GM23338 (cell line): ENCODE data around the gene PSG6. TPM values are rescaled to one million over a fixed set of nuclear protein-coding genes. Genes with fewer than 3 reads are reported as not detected.
"Not testable (repeated sequence)": the region's sequence is repeated elsewhere in the genome, so short reads cannot be mapped to it uniquely, and the experiment has no call there.

Source experiments
- ATAC-seq: fragments of 200-7000 bp; cut with Tn5 transposase; 3 replicates; pipeline ENCODE4 v1.9.1; 2020
- DNase-seq: peaks from one replicate; pipeline ENCODE4 v3.0.0-alpha.2; 2015; ENCODE audit warnings: low spot score
- H2AFZ ChIP-seq: fragments of 200-600 bp; sonication (generic); 2 replicates; pipeline ENCODE4 v1.8.0; 2016; ENCODE audit warnings: antibody characterized with exemption, mild to moderate bottlenecking, moderate library complexity
- H3F3A ChIP-seq: fragments of 200-600 bp; sonication (generic); replicated peaks from 2 replicates; pipeline ENCODE4 v1.8.0; 2017; ENCODE audit warnings: antibody characterized with exemption, mixed run types, low read depth
- H3K27ac ChIP-seq: fragments of 200-600 bp; sonication (generic); 2 replicates; pipeline ENCODE4 v1.6.1; 2016; ENCODE audit warnings: low read depth
- H3K27me3 ChIP-seq: fragments of 200-600 bp; sonication (generic); 2 replicates; pipeline ENCODE4 v1.8.0; 2016; ENCODE audit warnings: mild to moderate bottlenecking, mixed run types, moderate library complexity; ENCODE audit not compliant: insufficient read depth
- H3K36me3 ChIP-seq: fragments of 200-600 bp; sonication (generic); 2 replicates; pipeline ENCODE4 v1.8.0; 2016; ENCODE audit warnings: mild to moderate bottlenecking; ENCODE audit not compliant: insufficient read depth
- H3K4me1 ChIP-seq: fragments of 200-600 bp; sonication (generic); 2 replicates; pipeline ENCODE4 v1.8.0; 2016; ENCODE audit warnings: mild to moderate bottlenecking, moderate library complexity; ENCODE audit not compliant: insufficient read depth
- H3K4me2 ChIP-seq: fragments of 200-600 bp; sonication (generic); 2 replicates; pipeline ENCODE4 v1.7.1; 2017; ENCODE audit warnings: mixed run types
- H3K4me3 ChIP-seq: fragments of 200-600 bp; sonication (generic); 2 replicates; pipeline ENCODE4 v1.6.1; 2016; ENCODE audit warnings: mixed run types
- H3K79me2 ChIP-seq: fragments of 200-600 bp; sonication (generic); replicated peaks from 2 replicates; pipeline ENCODE4 v1.8.0; 2017; ENCODE audit warnings: mild to moderate bottlenecking; ENCODE audit not compliant: insufficient read depth
- H3K9me2 ChIP-seq: fragments of 200-600 bp; sonication (generic); 2 replicates; pipeline ENCODE4 v1.8.0; 2017; ENCODE audit not compliant: insufficient read depth
- H4K20me1 ChIP-seq: fragments of 200-600 bp; sonication (generic); replicated peaks from 2 replicates; pipeline ENCODE4 v1.8.0; 2017; ENCODE audit warnings: mild to moderate bottlenecking; ENCODE audit not compliant: insufficient read depth
- H3K27ac Mint-ChIP-seq: 2 replicates; pipeline ENCODE4 v1.8.0; 2020; ENCODE audit warnings: inconsistent platforms, mild to moderate bottlenecking, moderate library complexity, mixed read lengths
- H3K27me3 Mint-ChIP-seq: 3 replicates; pipeline ENCODE4 v1.8.0; 2022; ENCODE audit warnings: low read depth, mild to moderate bottlenecking, moderate library complexity, mixed read lengths, inconsistent platforms; ENCODE audit not compliant: insufficient read depth, poor library complexity
- H3K36me3 Mint-ChIP-seq: 3 replicates; pipeline ENCODE4 v1.8.0; 2021; ENCODE audit warnings: low read depth, mild to moderate bottlenecking, inconsistent platforms, moderate library complexity, mixed read lengths
- H3K4me1 Mint-ChIP-seq: 3 replicates; pipeline ENCODE4 v1.8.0; 2020; ENCODE audit warnings: mild to moderate bottlenecking, inconsistent platforms, mixed read lengths
- H3K4me3 Mint-ChIP-seq: 3 replicates; pipeline ENCODE4 v1.8.0; 2021; ENCODE audit warnings: moderate library complexity, mild to moderate bottlenecking, inconsistent platforms, mixed read lengths
- H3K9me3 Mint-ChIP-seq: 3 replicates; pipeline ENCODE4 v1.8.0; 2020; ENCODE audit warnings: moderate library complexity, mild to moderate bottlenecking, inconsistent platforms, mixed read lengths
- polyA plus RNA-seq: library from polyadenylated mRNA; unstranded; fragments of >200 nt; fragmentation: Nextera tagmentation; extraction: Ambion mirVana; gene quantifications from 2 replicates; pipeline ENCODE4 v1.2.1, GENCODE V29; 2016
- total RNA-seq: library from RNA; depleted of rRNA; stranded (reverse); fragments of >200 nt; shearing (Covaris generic); gene quantifications from 2 replicates; pipeline ENCODE4 v1.2.3, GENCODE V29; 2014

PSG6 gene
- total and polyA plus RNA-seq, 2 experiments from 2014 or later: 0.16 TPM; not detected in 1

- not testable (repeated sequence) for H3K27me3 ChIP-seq, DNase-seq, H3K4me3 Mint-ChIP-seq, H4K20me1 ChIP-seq, H3K27ac ChIP-seq, H3K4me1 Mint-ChIP-seq, H3K79me2 ChIP-seq, H3K4me1 ChIP-seq, H3K27me3 Mint-ChIP-seq, H2AFZ ChIP-seq, ATAC-seq, H3K9me2 ChIP-seq, H3K4me3 ChIP-seq, H3K36me3 ChIP-seq, H3K27ac Mint-ChIP-seq, H3K4me2 ChIP-seq, H3F3A ChIP-seq
- peaks cover 97% of the 10 kb centered on the region for H3K9me3 Mint-ChIP-seq
- peaks cover 14% of the 10 kb centered on the region; the same call in 2 of the 3 replicates for H3K36me3 Mint-ChIP-seq
Measured at GRCh38 chr19:42913516-42913915, 4.2 kb downstream of the PSG6 start.

GRCh38 chr19:42912941-42913340 lies 4.8 kb downstream of the PSG6 start:
- H3K4me3 Mint-ChIP-seq, H2AFZ ChIP-seq, H3K9me2 ChIP-seq, H3K4me1 ChIP-seq, H3K27ac Mint-ChIP-seq, H3K4me1 Mint-ChIP-seq, H3K27me3 ChIP-seq, H3F3A ChIP-seq, ATAC-seq, H3K27me3 Mint-ChIP-seq, H3K4me2 ChIP-seq, H3K36me3 ChIP-seq, H3K79me2 ChIP-seq, H3K4me3 ChIP-seq, DNase-seq, H4K20me1 ChIP-seq, H3K27ac ChIP-seq: not testable (repeated sequence)
- H3K36me3 Mint-ChIP-seq: peaks cover 15% of the 10 kb centered on the region; the same call in 2 of the 3 replicates
- H3K9me3 Mint-ChIP-seq: peaks cover 97% of the 10 kb centered on the region

GRCh38 chr19:42911731-42912130 lies 6.0 kb downstream of the PSG6 start:
- not testable (repeated sequence) for H3K9me2 ChIP-seq, H3K4me3 Mint-ChIP-seq, H2AFZ ChIP-seq, H3K79me2 ChIP-seq, H3K27ac ChIP-seq, DNase-seq, H4K20me1 ChIP-seq, H3K36me3 ChIP-seq, ATAC-seq, H3K4me3 ChIP-seq, H3K4me1 ChIP-seq, H3K27me3 ChIP-seq, H3K27ac Mint-ChIP-seq, H3K4me2 ChIP-seq, H3K27me3 Mint-ChIP-seq, H3K4me1 Mint-ChIP-seq, H3F3A ChIP-seq
- H3K36me3 Mint-ChIP-seq: peaks cover 20% of the 10 kb centered on the region; the same call in 2 of the 3 replicates
- peaks cover 97% of the 10 kb centered on the region for H3K9me3 Mint-ChIP-seq

- ATAC-seq, H3K27me3 Mint-ChIP-seq: not testable (repeated sequence)
- H3K9me3 Mint-ChIP-seq: peaks cover 89% of the 10 kb centered on the region
Measured at GRCh38 chr19:42906162-42906561, 11.5 kb downstream of the PSG6 start.

GRCh38 chr19:42900561-42900960 lies 17.1 kb downstream of the PSG6 start:
- not testable (repeated sequence) for H2AFZ ChIP-seq, H3K36me3 ChIP-seq, H4K20me1 ChIP-seq, H3K79me2 ChIP-seq, ATAC-seq, H3K36me3 Mint-ChIP-seq, H3K9me2 ChIP-seq, H3K27me3 Mint-ChIP-seq, H3F3A ChIP-seq, H3K27me3 ChIP-seq, H3K4me3 Mint-ChIP-seq, H3K4me3 ChIP-seq, H3K4me1 ChIP-seq
- peak overlapping the region; percentile 56; the same call in 1 of the 2 replicates for H3K27ac ChIP-seq
- Mint-ChIP-seq H3K9me3 (peaks cover 91% of the 10 kb centered on the region), H3K4me1 (peaks cover 10% of the 10 kb centered on the region; the same call in 2 of the 3 replicates), H3K27ac (0 out of 2 replicates have a peak overlapping the region, but pooled peaks have one; percentile 15)
- H3K4me2 ChIP-seq: peak overlapping the region; percentile 12; the same call in 1 of the 2 replicates
- peak; percentile 72 for DNase-seq

More at GRCh38 chr19:42906162-42906561, 11.5 kb downstream of the PSG6 start:
- not testable (repeated sequence) for H3K4me3 Mint-ChIP-seq, H3K4me2 ChIP-seq, H4K20me1 ChIP-seq, H3F3A ChIP-seq, H3K9me2 ChIP-seq, H2AFZ ChIP-seq, H3K27ac ChIP-seq, H3K36me3 ChIP-seq, H3K27ac Mint-ChIP-seq, DNase-seq, H3K79me2 ChIP-seq, H3K27me3 ChIP-seq, H3K4me3 ChIP-seq, H3K4me1 ChIP-seq, H3K4me1 Mint-ChIP-seq
- peaks cover 11% of the 10 kb centered on the region; the same call in 2 of the 3 replicates for H3K36me3 Mint-ChIP-seq

GRCh38 chr19:42899674-42900073 lies 18.0 kb downstream of the PSG6 start:
- not testable (repeated sequence) for H4K20me1 ChIP-seq, H3K27ac Mint-ChIP-seq, H3K4me3 ChIP-seq, DNase-seq, H3F3A ChIP-seq, H3K79me2 ChIP-seq, ATAC-seq, H3K27me3 ChIP-seq, H3K4me1 ChIP-seq, H3K27me3 Mint-ChIP-seq, H3K36me3 ChIP-seq, H3K9me2 ChIP-seq, H3K36me3 Mint-ChIP-seq, H2AFZ ChIP-seq, H3K4me3 Mint-ChIP-seq
- Mint-ChIP-seq H3K4me1 (peaks cover 10% of the 10 kb centered on the region; the same call in 2 of the 3 replicates), H3K9me3 (peaks cover 90% of the 10 kb centered on the region)
- peak overlapping the region; percentile 56; the same call in 1 of the 2 replicates for H3K27ac ChIP-seq
- 0 out of 2 replicates have a peak overlapping the region, but pooled peaks have one; percentile 12 for H3K4me2 ChIP-seq
